IMR-90 (cell line): ENCODE results near the gene CSTF2T.

Source experiments
- BHLHE40 ChIP-seq: fragments of 150-350 bp; IDR thresholded peaks from 2 replicates; pipeline ENCODE4 v1.6.1; 2016; ENCODE audit warnings: mild to moderate bottlenecking, low read depth, low read length
- MAFK ChIP-seq: IDR thresholded peaks from 2 replicates; pipeline ENCODE4 v1.6.1; 2012; ENCODE audit warnings: low read depth, low read length, improper control_type of control experiment
- POLR2A ChIP-seq: IDR thresholded peaks from 2 replicates; pipeline ENCODE4 v1.6.1; 2012; ENCODE audit warnings: mild to moderate bottlenecking, low read depth, low read length
- RAD21 ChIP-seq: IDR thresholded peaks from 2 replicates; pipeline ENCODE4 v1.6.1; 2012; ENCODE audit warnings: low read length, improper control_type of control experiment
- RCOR1 ChIP-seq: IDR thresholded peaks from 2 replicates; pipeline ENCODE4 v1.6.1; 2012; ENCODE audit warnings: mild to moderate bottlenecking, low read length, improper control_type of control experiment; ENCODE audit not compliant: insufficient replicate concordance
- RFX5 ChIP-seq: IDR thresholded peaks from 2 replicates; pipeline ENCODE4 v1.8.0; 2012; ENCODE audit warnings: low read depth, mild to moderate bottlenecking, low read length, moderate library complexity
- TF ChIP-seq, protein P1 (sequence below): conservative IDR thresholded peaks from 2 replicates; pipeline ENCODE4 v1.5.1; 2012; ENCODE audit warnings: mild to moderate bottlenecking, low read depth, low read length, improper control_type of control experiment
- TF ChIP-seq, protein P2 (sequence below): fragments of 150-350 bp; IDR thresholded peaks from 2 replicates; pipeline ENCODE4 v1.6.1; 2017; ENCODE audit warnings: mild to moderate bottlenecking, antibody characterized with exemption, low read length, low read depth
- TF ChIP-seq, protein P3 (sequence below): fragments of 150-350 bp; IDR thresholded peaks from 2 replicates; pipeline ENCODE4 v1.6.1; 2016; ENCODE audit warnings: low read depth, mild to moderate bottlenecking, low read length, moderate library complexity, borderline replicate concordance

DNA sequence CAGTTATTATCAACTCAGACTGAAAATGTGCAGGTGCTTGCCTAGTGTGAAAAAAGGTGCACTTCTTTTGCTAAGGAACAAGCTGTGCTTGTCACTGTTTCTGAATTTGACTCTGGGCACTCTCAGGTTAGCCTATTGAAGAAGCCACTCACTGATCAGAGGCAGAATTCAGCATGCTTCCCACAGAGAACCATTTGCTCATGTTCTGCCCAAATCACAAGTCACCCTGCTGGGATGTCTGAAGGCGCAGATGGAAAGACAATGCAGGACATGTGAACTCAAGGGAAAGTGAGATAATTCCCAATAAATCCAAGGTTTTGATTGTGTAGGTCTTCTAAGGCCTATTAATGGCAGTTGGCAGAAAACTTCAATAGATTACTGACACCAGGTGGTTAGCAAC is 47.8 kb upstream of the CSTF2T start:
- TF ChIP-seq, protein P1, sequence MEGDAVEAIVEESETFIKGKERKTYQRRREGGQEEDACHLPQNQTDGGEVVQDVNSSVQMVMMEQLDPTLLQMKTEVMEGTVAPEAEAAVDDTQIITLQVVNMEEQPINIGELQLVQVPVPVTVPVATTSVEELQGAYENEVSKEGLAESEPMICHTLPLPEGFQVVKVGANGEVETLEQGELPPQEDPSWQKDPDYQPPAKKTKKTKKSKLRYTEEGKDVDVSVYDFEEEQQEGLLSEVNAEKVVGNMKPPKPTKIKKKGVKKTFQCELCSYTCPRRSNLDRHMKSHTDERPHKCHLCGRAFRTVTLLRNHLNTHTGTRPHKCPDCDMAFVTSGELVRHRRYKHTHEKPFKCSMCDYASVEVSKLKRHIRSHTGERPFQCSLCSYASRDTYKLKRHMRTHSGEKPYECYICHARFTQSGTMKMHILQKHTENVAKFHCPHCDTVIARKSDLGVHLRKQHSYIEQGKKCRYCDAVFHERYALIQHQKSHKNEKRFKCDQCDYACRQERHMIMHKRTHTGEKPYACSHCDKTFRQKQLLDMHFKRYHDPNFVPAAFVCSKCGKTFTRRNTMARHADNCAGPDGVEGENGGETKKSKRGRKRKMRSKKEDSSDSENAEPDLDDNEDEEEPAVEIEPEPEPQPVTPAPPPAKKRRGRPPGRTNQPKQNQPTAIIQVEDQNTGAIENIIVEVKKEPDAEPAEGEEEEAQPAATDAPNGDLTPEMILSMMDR: no peak
- TF ChIP-seq POLR2A (no peak), RFX5 (no peak), MAFK (no peak), RAD21 (no peak), BHLHE40 (no peak), RCOR1 (no peak)
- TF ChIP-seq, protein P2, sequence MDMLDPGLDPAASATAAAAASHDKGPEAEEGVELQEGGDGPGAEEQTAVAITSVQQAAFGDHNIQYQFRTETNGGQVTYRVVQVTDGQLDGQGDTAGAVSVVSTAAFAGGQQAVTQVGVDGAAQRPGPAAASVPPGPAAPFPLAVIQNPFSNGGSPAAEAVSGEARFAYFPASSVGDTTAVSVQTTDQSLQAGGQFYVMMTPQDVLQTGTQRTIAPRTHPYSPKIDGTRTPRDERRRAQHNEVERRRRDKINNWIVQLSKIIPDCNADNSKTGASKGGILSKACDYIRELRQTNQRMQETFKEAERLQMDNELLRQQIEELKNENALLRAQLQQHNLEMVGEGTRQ: no peak
- TF ChIP-seq, protein P3, sequence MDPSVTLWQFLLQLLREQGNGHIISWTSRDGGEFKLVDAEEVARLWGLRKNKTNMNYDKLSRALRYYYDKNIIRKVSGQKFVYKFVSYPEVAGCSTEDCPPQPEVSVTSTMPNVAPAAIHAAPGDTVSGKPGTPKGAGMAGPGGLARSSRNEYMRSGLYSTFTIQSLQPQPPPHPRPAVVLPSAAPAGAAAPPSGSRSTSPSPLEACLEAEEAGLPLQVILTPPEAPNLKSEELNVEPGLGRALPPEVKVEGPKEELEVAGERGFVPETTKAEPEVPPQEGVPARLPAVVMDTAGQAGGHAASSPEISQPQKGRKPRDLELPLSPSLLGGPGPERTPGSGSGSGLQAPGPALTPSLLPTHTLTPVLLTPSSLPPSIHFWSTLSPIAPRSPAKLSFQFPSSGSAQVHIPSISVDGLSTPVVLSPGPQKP: no peak
